HG03469 (cell line): Measurements from ENCODE around the gene GLDN.

ENCODE experiments used
- ATAC-seq: cut with Tn5 transposase; IDR thresholded peaks from one replicate; pipeline ENCODE4 v1.9.1; 2021; ENCODE audit warnings: mild to moderate bottlenecking, moderate library complexity, moderate number of reproducible peaks; ENCODE audit not compliant: unreplicated experiment

Gene GLDN

GRCh38 chr15:51322621-51323296 is 18.7 kb upstream of the GLDN start:
- no peak for ATAC-seq

- ATAC-seq = no peak
These were observed 17.7 kb upstream of the GLDN start for GRCh38 chr15:51323749-51324148.

- ATAC-seq = no peak
These were observed 16.3 kb upstream of the GLDN start for GRCh38 chr15:51325167-51325566.

- no peak for ATAC-seq
These were observed 14.4 kb upstream of the GLDN start for GRCh38 chr15:51327081-51327480.

- no peak for ATAC-seq
These were observed 12.5 kb upstream of the GLDN start for GRCh38 chr15:51328926-51329325.

GRCh38 chr15:51331141-51331540 is 10.3 kb upstream of the GLDN start:
- no peak for ATAC-seq

- ATAC-seq = no peak
These were observed 9.0 kb upstream of the GLDN start for GRCh38 chr15:51332206-51333147.

GRCh38 chr15:51333571-51333970 is 7.9 kb upstream of the GLDN start:
- no peak for ATAC-seq

GRCh38 chr15:51334011-51334451 is 7.4 kb upstream of the GLDN start:
- ATAC-seq = no peak

- no peak for ATAC-seq
These were observed 6.4 kb upstream of the GLDN start for GRCh38 chr15:51335087-51335486.

- peak; percentile 77 for ATAC-seq
These were observed 5.7 kb upstream of the GLDN start for GRCh38 chr15:51335538-51336410.

- ATAC-seq = no peak
These were observed 3.0 kb upstream of the GLDN start, which contains the start of gene CYP19A1 for GRCh38 chr15:51338496-51338895. Gene CYP19A1 (minus strand): TSS chr15:51338596. CDS start chr15:51242912, 95,684 bp downstream.

GRCh38 chr15:51342227-51342999 is 958 bp downstream of the GLDN start:
- no peak for ATAC-seq

- no peak for ATAC-seq
These were observed 2.0 kb downstream of the GLDN start for GRCh38 chr15:51343466-51343865.

GRCh38 chr15:51346136-51346535 is 4.7 kb downstream of the GLDN start:
- no peak for ATAC-seq

- ATAC-seq = peak; percentile 90
These were observed 7.2 kb downstream of the GLDN start for GRCh38 chr15:51348688-51349087.

GRCh38 chr15:51349156-51349844 is 7.8 kb downstream of the GLDN start:
- ATAC-seq = no peak

- ATAC-seq = no peak
These were observed 9.3 kb downstream of the GLDN start for GRCh38 chr15:51350723-51351122.

- ATAC-seq = no peak
These were observed 12.5 kb downstream of the GLDN start for GRCh38 chr15:51353976-51354375.

- ATAC-seq = no peak
These were observed 13.6 kb downstream of the GLDN start for GRCh38 chr15:51355096-51355495.
